Skeletal muscle satellite cell (primary cell): ENCODE results near the gene NPIPA8.
"Not testable (repeated sequence)": the region's sequence is repeated elsewhere in the genome, so short reads cannot be mapped to it uniquely, and the experiment has no call there.

Experiments used
- H3K27me3 ChIP-seq: 2 replicates; pipeline ENCODE4 v1.7.0; 2013; ENCODE audit warnings: low read length; ENCODE audit not compliant: control insufficient read depth, insufficient read depth
- H3K36me3 ChIP-seq: 2 replicates; pipeline ENCODE4 v1.7.0; 2013; ENCODE audit warnings: mild to moderate bottlenecking, control low read depth, low read length; ENCODE audit not compliant: insufficient read depth
- H3K4me1 ChIP-seq: 2 replicates; pipeline ENCODE4 v1.7.0; 2013; ENCODE audit warnings: low read length; ENCODE audit not compliant: control insufficient read depth, insufficient read depth
- H3K4me2 ChIP-seq: 2 replicates; pipeline ENCODE4 v1.7.0; 2013; ENCODE audit warnings: mild to moderate bottlenecking, low read length
- H3K4me3 ChIP-seq: 2 replicates; pipeline ENCODE4 v1.7.0; 2013; ENCODE audit warnings: low read length
- H3K9ac ChIP-seq: 2 replicates; pipeline ENCODE4 v1.7.0; 2013; ENCODE audit warnings: mild to moderate bottlenecking, low read depth, low read length, moderate library complexity
- H3K9me3 ChIP-seq: replicated peaks from 2 replicates; pipeline ENCODE4 v1.7.0; 2013; ENCODE audit warnings: mild to moderate bottlenecking, control low read depth, low read length

NPIPA8 gene

GRCh38 chr16:18309159-18309558 lies 27.4 kb downstream of the NPIPA8 start:
- H3K9ac ChIP-seq, H3K9me3 ChIP-seq: not testable (repeated sequence)

GRCh38 chr16:18307241-18307640 lies 29.3 kb downstream of the NPIPA8 start:
- not testable (repeated sequence) for H3K4me1 ChIP-seq, H3K4me2 ChIP-seq, H3K4me3 ChIP-seq, H3K9ac ChIP-seq, H3K27me3 ChIP-seq, H3K36me3 ChIP-seq, H3K9me3 ChIP-seq

More at GRCh38 chr16:18309159-18309558, 27.4 kb downstream of the NPIPA8 start:
- not testable (repeated sequence) for H3K4me1 ChIP-seq, H3K4me3 ChIP-seq, H3K36me3 ChIP-seq, H3K27me3 ChIP-seq, H3K4me2 ChIP-seq

DNA sequence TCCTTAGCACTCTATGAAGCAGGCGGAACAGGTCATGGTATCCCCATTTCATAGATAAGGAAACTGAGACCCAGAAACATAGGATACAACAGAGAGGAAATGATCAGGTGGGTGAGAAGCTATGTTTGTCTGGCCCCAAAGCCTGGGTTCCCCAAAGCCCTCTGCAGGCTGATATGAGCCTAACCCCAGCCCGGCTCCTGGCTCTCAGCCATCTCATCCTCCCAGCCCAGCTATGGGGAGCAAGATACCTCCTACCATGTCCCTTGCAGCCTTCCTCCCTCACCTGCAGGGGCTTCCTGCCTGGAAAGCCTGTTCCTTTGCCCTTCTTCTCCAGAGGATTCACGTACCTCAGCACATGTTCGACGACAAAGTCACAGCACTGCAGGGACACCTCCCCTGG lies 30.5 kb downstream of the NPIPA8 start:
- H3K4me3 ChIP-seq, H3K27me3 ChIP-seq, H3K4me2 ChIP-seq, H3K9me3 ChIP-seq, H3K9ac ChIP-seq, H3K36me3 ChIP-seq, H3K4me1 ChIP-seq: not testable (repeated sequence)

GRCh38 chr16:18303059-18303706 lies 33.4 kb downstream of the NPIPA8 start:
- H3K4me1 ChIP-seq, H3K4me2 ChIP-seq, H3K36me3 ChIP-seq, H3K4me3 ChIP-seq, H3K9me3 ChIP-seq, H3K9ac ChIP-seq, H3K27me3 ChIP-seq: not testable (repeated sequence)

DNA sequence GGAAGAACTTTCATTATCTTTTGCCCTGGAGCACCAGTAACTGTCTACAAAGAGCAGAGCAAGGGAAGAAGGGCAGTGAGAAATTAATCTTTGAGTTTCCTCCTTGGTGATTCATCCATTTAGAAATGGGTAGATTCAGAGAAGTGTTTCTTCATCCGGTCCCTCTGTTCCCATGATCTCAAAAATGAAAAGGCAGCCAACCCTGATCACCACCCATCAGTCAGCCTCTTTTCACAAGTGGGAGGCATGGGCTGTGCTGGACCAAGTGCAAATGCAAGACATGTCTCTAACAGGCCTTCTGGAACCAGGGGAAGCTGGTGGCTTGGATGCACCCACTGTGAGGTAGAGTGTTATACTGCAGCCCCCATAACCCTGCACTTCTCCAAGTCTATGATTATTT lies 38.8 kb downstream of the NPIPA8 start:
- H3K4me3 ChIP-seq, H3K9me3 ChIP-seq, H3K4me1 ChIP-seq, H3K36me3 ChIP-seq, H3K4me2 ChIP-seq, H3K27me3 ChIP-seq, H3K9ac ChIP-seq: not testable (repeated sequence)

DNA sequence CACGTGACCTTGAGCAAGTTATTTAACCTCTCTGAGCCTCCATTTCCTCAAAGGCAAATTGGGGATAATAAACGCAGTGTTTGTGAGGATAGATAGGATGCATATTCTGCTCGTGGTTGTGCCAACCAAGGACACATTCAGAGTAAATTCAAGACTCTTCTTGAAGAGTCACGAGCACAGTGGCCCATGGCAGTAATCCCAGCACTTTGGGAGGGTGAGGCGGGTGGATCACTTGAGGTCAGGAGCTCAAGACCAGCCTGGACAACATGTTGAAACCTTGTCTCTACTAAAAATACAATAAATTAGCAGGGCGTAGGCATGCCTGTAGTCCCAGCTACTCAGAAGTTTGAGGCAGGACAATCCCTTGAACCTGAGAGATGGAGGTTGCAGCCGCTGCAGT lies 39.6 kb downstream of the NPIPA8 start:
- H3K4me1 ChIP-seq, H3K4me3 ChIP-seq, H3K4me2 ChIP-seq, H3K27me3 ChIP-seq, H3K9ac ChIP-seq, H3K36me3 ChIP-seq, H3K9me3 ChIP-seq: not testable (repeated sequence)

- H3K4me1 ChIP-seq, H3K36me3 ChIP-seq, H3K9me3 ChIP-seq, H3K4me3 ChIP-seq, H3K9ac ChIP-seq, H3K27me3 ChIP-seq, H3K4me2 ChIP-seq: not testable (repeated sequence)
These were observed 42.2 kb downstream of the NPIPA8 start for GRCh38 chr16:18294371-18294770.

GRCh38 chr16:18293337-18293956 lies 43.1 kb downstream of the NPIPA8 start:
- not testable (repeated sequence) for H3K4me3 ChIP-seq, H3K4me1 ChIP-seq, H3K9ac ChIP-seq, H3K27me3 ChIP-seq, H3K9me3 ChIP-seq, H3K36me3 ChIP-seq, H3K4me2 ChIP-seq

- H3K4me1 ChIP-seq, H3K9me3 ChIP-seq, H3K27me3 ChIP-seq, H3K36me3 ChIP-seq, H3K4me3 ChIP-seq, H3K4me2 ChIP-seq, H3K9ac ChIP-seq: not testable (repeated sequence)
These were observed 45.6 kb downstream of the NPIPA8 start for GRCh38 chr16:18290959-18291358.

DNA sequence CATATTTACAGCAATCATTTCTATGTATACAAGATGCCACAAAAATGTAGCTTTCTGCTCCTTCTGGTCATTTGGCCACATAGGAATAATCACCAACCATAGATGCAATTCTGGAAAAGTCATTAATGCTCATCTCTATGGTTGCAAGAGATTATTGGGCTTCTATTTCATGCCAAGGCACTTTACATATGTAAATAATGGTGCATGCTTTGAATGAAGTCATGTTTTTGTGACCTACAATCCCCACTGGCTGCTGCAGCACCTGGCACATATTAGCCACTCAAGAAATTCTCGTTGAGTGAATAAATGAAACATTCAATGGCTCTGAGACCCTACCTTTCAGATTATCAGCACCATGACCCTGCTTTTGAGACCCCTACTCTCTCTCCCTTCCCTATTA lies 50.2 kb downstream of the NPIPA8 start:
- not testable (repeated sequence) for H3K36me3 ChIP-seq, H3K9me3 ChIP-seq, H3K4me1 ChIP-seq, H3K4me3 ChIP-seq, H3K9ac ChIP-seq, H3K4me2 ChIP-seq, H3K27me3 ChIP-seq

DNA sequence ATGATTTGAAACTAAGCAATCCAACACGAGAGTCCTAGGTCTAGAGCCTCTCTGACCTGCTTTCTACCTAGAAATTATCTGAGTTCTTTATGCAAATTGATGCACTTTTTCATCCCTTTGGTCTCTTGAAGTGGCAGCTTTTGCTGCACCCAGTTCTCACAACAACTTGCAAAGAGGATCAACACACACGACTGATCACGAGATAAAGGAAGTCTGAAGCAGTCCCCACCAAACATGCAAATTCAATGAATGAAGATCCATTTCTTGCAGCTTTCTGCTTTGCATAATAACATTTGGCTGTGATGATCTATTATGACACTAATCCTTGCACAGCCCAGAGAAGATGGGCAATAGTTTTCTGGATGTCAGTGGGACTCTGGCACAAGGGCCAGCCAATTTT lies 56.2 kb downstream of the NPIPA8 start:
- H3K4me3 ChIP-seq, H3K36me3 ChIP-seq, H3K4me1 ChIP-seq, H3K9me3 ChIP-seq, H3K27me3 ChIP-seq, H3K4me2 ChIP-seq, H3K9ac ChIP-seq: not testable (repeated sequence)

- not testable (repeated sequence) for H3K4me3 ChIP-seq, H3K9me3 ChIP-seq, H3K4me2 ChIP-seq
These were observed 59.8 kb downstream of the NPIPA8 start for GRCh38 chr16:18276756-18277155.

More at GRCh38 chr16:18276756-18277155, 59.8 kb downstream of the NPIPA8 start:
- not testable (repeated sequence) for H3K9ac ChIP-seq, H3K27me3 ChIP-seq, H3K4me1 ChIP-seq, H3K36me3 ChIP-seq
